HG03039 (cell line): Measurements from ENCODE around the gene MYO18A.

Experiments used
- ATAC-seq: cut with Tn5 transposase; IDR thresholded peaks from one replicate; pipeline ENCODE4 v1.9.1; 2021; ENCODE audit warnings: mild to moderate bottlenecking, moderate library complexity; ENCODE audit not compliant: unreplicated experiment

MYO18A gene

DNA sequence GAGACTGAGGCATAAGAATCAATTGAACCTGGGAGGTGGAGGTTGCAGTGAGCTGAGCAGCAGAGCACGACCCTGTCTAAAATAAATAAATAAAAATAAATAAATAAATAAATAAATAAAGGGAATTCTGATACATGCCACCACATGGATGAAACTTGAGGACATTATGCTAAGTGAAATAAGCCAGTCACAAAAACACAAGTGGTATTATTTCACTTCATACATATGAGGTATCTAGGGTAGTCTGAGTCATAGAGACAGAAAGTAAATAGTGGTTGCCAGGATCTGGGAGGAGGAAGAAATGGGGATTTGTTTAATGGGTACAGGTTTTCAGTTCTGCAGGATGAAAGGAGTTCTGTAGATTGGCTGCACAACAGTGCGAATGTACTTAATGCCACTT lies 120.9 kb downstream of the MYO18A start:
- ATAC-seq = no peak

DNA sequence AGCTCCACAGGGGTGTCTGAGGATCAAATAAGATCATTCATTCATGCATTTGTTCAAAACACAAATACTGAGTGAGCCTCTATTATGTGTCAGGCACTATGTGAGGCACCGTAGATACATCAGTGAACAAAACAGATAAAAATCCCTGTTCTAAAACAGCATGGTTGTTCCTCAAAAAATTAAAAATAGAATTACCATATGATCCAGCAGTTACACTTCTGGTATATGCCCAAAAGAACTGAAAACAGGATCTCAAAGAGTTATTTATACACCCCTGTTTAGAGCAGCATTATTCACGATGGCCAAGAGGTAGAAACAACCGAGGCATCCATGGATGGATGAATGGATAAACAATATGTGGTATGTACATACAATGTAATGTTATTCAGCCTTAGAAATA lies 121.8 kb downstream of the MYO18A start:
- ATAC-seq = no peak

DNA sequence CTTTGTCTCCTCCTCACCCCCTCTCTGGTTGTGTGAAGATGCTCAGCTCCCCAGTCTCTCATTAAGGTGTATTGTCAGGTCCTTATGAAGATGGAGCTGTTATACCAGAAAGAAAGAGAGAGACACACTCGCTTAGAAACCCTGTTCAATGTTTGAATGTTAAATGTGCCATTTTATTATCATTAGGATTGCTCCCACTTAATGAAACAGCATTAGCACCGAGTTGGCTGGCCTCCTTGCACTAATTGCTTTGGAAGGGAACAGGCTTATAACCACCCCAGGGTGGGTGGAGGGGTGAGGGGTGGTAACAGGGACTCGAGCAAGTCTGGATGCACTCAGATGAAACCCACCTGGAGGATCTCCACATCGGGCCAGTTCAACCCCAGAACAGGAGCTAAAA lies 122.8 kb downstream of the MYO18A start:
- ATAC-seq = no peak

DNA sequence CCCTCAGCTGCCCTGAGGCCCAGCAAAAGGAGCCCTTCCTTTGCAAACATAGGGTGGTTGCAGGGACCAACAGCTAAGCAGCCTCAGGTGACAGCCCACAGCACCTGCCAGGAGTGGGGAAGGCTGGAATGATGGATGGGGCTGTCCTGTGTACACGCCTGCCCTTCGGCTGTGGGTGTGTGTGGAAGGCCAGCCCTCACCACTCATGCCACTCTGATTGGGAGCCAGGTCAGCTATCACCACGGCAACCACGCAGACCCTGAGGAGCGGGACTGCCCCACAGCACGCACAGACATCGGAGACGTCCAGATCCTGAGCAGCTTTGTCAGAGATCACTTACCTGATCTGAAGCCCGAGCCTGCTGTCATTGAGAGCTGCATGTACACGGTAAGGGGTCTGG lies 125.4 kb downstream of the MYO18A start:
- no peak for ATAC-seq

DNA sequence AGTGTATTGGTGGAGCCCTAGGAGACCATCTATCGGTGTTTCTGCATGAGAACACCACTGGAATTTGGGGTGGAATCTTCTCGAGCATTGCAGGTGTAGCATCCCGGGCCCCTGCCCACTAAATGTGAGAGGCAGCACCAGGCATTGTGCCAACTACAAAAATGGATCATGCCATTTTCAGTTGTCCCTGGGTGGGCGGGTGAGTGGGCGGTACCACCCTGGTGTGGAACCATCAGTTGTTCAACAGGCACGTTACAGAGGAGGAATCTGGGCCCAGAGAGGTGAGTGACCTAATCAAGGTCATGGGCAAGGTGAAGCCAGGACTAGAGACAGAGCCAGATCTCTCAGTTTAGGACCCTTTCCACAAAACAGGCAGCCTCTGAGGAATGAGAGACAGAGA lies 128.5 kb downstream of the MYO18A start:
- no peak for ATAC-seq

DNA sequence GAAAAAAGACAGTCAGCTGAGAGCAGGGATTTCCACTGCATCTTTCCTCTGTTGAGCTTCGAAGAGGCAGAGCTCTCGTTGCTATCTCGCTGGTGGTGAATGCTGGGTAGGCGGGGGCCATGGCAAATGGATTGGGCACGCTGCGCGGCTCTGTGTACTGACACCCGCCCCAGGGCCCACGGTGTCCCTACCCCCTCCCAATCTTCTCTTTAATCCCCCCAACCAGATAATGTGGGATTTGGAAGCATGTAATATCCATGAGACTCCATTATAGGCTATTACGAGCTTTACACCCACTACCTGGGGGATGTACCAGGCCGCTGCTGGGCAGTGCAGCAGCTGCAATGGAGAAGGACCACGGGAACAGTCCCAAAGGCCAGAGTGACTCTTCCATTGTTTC lies 129.0 kb downstream of the MYO18A start:
- no peak for ATAC-seq

DNA sequence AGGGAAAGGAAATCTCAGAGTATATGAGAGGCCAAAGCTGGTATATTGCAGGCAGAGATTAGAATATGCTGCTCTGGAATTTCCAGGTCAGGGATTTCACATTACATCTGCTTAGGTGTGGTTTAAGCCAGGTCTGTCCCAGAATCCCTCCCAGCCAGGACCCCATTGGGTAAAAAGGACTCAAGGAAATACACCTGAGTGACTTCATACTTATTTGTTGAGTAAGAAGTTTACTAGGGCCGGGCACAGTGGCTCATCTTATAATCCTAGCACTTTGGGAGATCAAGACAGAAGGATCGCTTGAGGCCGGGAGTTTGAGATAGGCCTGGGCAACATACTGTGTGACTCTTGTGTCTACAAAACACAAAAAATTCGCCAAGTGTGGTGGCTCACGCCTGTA lies 130.0 kb downstream of the MYO18A start:
- ATAC-seq = no peak

DNA sequence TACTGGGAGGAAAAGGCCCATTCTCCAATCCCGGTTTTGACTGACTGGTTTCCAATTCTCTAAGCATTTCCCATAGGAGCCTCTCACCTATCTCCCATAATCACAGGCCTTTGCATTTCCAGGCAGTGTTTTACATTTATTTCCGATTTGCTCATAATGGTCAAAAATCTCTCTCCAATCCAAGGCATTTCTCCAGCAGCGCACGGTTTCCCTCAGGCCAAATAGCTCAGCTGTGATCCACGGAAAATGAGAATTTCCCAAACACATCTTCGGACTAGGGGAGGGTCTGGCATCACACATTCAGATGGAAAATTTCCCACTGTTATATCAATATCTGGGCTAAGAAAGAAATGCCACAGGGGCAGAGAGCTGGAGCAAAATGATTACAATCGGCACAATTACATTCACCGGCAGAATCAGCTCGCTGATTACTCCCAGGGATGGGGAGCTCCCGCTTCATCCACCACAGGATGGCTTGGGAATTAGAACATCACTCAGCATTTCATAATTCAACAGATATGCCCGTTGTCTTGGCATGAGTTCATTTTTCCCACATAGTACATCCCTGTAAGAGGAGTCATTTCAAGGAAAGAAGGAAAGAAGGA lies 130.6 kb downstream of the MYO18A start:
- ATAC-seq = no peak

DNA sequence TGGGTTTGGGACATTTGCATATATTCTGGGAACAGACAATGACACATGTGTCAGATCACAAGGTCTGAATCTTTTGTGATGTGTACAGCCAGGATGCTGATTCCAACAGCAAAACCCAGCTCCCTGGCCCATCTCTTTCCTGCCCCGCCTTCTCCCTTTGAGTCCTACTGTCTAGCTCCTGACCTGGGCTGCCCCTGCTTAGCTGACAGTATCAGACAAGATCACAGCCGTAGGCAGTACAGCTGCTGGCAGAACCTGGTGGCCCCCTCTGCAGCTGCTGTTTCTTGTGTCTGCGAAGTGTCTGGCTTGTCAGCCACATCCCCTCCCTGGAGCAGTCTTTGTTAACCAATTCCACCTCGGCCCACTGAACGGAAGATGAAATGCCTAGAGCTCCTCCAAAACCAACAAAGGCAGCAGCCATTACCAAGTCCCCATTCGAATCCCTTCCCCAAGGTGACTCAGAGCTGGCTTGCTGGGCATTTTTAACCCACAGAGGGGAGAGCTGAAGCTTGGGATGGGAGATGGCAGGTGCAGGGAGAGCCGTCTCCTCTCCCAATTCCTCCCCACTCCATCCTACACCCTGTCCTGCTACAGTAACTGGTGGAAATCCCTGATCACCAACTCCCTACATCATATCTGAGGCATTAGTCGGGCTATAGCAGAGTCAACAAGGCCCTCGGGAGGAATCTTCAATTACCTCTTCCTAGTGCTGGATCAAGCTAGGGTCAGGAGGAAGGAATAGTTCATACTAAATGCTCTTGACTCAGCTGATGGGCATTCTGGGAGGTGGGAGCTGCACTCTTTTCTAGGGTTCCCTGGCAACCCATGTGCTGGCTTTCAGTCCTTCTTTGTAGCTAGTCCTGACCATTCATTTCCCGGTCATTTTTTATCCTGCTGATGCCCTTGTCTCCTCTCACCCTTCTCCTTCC lies 131.5 kb downstream of the MYO18A start:
- no peak for ATAC-seq

DNA sequence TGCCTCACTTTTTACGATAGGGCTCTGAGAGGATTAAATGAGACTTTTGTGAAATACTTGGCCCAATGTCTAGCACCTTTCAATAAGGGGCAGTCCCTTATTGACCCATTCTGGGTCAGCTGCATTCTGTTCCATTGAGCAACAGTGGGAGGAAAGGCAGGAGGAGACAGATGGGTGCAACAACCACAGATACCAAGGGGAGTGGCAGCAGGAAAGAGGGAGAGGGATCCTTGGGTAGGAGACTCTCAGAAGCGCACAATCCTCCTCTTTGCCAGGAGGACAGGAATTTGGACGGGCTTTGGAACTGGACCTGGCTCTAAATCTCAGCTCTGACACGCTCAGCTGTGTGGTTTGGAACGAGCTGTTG lies 133.7 kb downstream of the MYO18A start:
- no peak for ATAC-seq

DNA sequence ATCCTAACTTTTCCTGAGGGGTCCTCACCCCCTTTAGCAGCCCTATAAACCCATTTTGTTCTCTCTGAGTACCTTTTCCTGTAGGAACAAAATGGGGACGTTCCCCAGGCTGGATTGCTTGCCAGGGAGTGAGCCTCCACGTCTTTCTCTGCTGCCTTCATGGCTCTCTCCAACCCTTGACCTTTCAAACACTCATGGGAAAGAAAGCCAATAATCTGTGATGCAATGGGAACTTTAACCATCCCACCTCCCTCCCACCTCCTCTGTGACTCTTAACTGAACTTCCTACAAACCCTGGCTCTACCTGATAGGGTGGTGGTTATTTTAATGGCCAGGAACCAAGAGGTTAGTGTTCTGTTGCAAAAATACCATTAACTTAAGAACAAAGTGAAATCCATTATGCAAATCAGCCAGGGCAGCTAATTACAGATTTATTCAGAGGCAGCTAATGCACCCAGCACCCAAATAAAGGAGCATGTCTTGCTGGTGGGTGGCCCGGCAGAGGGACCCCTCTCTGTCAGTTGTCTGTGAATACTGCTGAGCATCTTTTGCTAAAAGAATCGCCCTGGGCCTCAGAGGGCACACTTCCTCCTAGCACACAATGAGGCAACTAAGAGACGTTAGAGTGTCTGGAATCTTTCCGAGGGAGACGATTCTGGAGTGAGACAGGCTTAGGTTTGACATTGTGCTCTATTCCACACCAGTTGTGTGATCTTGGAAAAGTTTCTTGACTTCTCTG lies 134.3 kb downstream of the MYO18A start:
- ATAC-seq = no peak

DNA sequence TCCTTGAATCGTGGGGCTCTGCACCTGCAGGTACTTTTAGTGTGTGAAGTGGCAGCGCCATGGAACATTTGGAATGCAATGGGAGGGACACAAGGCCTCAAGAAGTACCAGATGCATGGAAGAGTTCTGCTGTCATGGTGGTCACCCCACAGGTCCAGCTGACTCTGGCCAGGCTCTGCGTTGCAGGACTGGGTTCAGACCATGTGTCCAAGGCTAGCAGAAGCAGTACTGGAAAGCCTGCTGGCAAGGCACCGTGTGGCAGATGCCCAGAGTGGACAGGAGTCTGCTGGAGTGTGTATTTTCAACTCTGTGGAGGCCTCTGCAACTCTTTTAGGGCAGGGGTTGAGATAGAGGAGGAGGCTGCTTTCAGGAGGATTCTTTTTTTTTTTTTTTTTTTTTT lies 135.2 kb downstream of the MYO18A start:
- no peak for ATAC-seq

DNA sequence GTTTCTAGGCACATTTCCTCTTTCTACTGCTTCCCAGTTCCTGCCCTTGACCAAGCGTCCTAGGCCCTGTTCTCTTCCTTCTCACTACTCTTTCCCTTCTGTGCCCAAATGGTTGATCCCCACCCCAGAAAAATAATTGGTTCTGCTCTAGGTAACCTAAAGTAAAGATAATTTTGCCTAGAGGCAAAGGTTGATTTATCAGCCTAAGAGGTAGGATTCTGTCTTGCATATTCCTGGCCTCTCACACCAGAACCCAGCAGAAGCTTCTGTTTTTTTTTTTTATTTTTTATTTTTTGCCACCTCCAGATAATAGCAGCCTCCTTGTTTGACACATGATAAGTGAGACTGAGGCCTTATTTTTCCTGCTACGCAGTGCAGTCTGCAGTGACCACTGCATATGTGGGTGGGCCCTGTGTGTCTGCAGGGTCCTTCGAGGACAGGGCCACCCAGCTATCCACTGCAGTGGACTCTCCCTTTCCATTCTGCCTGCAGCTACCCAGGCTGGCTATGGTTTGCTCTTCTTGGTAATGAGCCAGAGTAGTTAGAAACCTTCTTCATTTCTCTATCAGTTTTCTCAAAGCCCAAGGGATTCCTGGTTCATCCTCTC lies 136.6 kb downstream of the MYO18A start:
- no peak for ATAC-seq

DNA sequence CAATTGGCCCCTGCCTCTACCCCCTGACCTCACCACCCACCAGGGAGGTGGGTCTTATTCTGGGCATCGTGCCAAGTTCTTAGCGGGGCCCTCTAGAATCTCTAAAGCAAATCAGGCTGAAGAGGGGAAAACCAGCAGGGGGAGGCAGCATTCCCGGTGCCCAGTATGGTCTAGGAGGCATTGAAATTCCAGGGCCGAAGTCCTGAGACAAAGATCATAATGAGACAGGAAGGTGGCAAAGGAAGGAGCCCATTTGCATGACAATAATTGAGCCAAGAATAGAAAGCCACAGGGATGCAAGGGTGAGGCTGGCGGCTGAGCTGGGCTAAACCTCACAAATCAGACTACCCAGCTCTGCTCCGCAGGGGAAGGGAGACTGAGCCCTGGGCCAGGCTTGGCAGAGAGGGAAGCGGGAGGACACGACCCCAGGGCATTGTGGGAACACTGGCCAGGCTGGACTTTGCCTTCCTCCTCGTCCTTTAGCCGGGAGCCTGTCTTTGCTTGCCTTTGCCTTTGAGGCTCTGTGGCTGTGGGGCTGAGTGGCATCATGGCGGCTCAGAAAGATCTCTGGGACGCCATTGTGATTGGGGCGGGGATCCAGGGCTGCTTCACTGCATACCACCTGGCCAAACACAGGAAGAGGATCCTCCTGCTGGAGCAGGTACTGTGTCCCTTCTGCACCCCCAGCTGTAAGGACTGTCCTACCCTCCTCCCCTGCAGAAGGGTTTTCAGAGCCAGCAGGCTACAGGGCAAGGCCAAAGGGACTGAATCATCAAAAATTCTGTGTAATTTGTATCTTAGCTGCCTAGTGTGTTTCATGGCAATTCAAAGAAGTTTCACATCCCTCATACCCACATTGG lies 137.3 kb downstream of the MYO18A start, which contains the start of gene PIPOX:
Gene PIPOX, plus strand, starts transcription at position 463 of the 860 bp plus-strand sequence. Its CDS starts 85 bp downstream, at position 548.
- ATAC-seq = no peak

DNA sequence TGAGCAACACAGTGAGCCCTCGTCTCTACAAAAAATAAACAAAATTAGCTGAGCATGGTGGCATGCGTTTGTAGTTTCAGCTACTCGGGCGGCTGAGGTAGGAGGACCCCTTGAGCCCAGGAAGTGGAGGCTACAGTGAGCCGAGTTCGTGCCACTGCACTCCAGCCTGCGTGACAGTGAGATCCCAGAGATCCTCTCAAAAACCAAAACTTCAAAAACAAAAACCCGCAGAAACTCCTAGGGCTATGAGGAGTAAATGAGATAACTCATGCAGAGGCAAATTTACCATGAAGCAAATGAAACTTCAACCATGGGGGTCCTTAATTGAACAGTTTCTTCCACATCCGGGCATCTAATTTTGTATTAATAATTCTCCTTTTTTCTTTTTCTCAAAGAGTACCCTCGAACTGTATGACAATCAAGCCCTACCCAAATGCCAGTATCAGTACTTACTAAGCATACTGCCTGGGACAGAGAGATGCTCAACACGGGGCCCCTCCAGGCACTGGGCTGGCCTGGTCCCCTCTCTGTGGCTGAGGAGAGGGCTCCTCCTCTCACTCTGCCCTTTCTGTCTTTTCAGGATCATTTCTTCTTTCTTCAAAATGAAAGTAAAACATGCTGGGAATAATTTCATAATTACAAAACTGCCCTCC lies 138.0 kb downstream of the MYO18A start:
- no peak for ATAC-seq

DNA sequence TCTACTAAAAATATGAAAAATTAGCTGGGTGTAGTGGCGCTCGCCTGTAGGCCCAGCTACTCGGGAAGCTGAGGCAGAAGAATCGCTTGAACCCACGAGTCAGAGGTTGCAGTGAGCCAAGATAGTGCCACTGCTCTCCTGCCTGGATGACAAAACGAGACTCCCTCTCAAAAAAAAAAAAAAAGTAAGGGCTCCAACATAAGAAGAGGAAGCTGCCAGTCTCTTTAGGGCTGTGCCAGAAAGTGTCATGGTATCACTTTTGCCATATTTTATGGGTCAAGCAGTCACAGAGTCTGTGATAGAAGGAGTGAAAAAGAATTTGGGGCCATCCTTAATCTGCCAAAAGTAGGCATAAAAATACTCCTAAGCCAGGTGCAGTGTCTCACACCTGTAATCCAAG lies 138.6 kb downstream of the MYO18A start:
- ATAC-seq = no peak

DNA sequence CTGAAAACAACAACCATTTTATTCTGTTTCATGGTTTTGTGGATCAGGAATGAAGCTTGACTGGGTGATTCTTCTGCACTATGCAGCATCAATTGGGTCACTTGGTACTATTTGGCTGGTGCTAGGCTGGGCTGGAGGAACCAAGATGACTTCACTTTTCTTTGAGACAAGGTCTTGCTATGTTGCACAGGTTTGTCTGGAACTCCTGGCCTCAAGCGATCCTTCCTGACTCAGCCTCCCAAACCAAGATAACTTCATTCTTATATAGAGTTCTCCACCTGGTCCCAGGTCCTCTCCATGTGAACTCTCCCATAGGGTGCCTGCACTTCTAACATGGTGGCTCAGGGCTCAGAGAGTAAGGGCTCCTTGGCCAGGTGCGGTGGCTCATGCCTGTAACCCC lies 139.1 kb downstream of the MYO18A start:
- ATAC-seq = no peak

DNA sequence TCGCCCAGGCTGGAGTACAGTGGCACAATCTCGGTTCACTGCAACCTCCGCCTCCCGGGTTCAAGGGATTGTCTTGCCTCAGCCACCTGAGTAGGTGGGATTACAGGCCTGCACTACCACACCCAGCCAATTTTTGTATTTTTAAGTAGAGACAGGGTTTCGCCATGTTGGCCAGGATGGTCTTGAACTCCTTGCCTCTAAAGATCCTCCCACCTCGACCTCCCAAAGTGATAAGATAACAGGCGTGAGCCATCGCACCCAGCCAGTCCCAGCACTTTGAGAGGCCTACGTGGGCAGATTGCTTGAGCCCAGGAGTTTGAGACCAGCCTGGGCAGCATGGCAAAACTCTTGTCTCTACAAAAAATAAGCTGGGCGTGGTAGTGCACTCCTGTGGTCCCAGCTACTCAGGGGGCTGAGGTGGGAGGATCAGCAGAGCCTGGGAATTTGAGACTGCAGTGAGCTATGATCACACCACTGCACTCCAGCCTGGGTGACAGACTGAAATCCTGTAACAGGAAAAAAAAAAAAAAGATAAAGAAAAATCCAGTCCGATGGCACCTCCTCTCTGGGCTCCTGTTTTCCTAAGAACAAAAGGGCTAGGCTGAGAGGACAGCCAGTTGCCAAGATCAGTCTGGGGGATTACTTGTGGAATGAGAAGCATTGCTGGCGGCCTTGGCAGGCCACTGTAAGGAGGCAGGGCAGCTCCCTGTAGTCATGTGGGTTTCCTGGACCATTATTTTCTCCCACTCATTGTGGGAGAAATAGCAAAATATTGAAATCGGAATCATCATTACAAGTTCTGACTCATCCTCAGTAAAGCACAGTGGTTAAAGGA lies 140.2 kb downstream of the MYO18A start:
- ATAC-seq = no peak
